Effector memory CD4-positive, alpha-beta T cell (primary cell): Measurements from ENCODE around the gene TMEM259.

Experiments used
- DNase-seq, 3 donors: peaks; one replicate each; pipeline ENCODE4 v3.0.0-alpha.2; 2020
- H3K27ac ChIP-seq: 2 replicates; pipeline ENCODE4 v1.7.0; 2013; ENCODE audit warnings: mild to moderate bottlenecking, low read length, moderate library complexity; ENCODE audit not compliant: insufficient read depth, poor library complexity, severe bottlenecking
- H3K27me3 ChIP-seq: replicated peaks from 2 replicates; pipeline ENCODE4 v1.7.0; 2013; ENCODE audit warnings: mild to moderate bottlenecking, low read length; ENCODE audit not compliant: insufficient read depth, control insufficient read depth, poor library complexity, severe bottlenecking
- H3K36me3 ChIP-seq: 2 replicates; pipeline ENCODE4 v1.7.0; 2013; ENCODE audit warnings: mild to moderate bottlenecking, low read length, moderate library complexity; ENCODE audit not compliant: control insufficient read depth, insufficient read depth
- H3K4me1 ChIP-seq: 2 replicates; pipeline ENCODE4 v1.7.0; 2013; ENCODE audit warnings: low read length, mild to moderate bottlenecking; ENCODE audit not compliant: control insufficient read depth, insufficient read depth, poor library complexity, severe bottlenecking
- H3K4me3 ChIP-seq: 2 replicates; pipeline ENCODE4 v1.7.0; 2013; ENCODE audit warnings: low read length, low read depth, mild to moderate bottlenecking; ENCODE audit not compliant: insufficient read depth, poor library complexity, severe bottlenecking
- H3K9me3 ChIP-seq: 2 replicates; pipeline ENCODE4 v1.7.0; 2013; ENCODE audit warnings: mild to moderate bottlenecking, low read length, moderate library complexity; ENCODE audit not compliant: control insufficient read depth

The TMEM259 gene

DNA sequence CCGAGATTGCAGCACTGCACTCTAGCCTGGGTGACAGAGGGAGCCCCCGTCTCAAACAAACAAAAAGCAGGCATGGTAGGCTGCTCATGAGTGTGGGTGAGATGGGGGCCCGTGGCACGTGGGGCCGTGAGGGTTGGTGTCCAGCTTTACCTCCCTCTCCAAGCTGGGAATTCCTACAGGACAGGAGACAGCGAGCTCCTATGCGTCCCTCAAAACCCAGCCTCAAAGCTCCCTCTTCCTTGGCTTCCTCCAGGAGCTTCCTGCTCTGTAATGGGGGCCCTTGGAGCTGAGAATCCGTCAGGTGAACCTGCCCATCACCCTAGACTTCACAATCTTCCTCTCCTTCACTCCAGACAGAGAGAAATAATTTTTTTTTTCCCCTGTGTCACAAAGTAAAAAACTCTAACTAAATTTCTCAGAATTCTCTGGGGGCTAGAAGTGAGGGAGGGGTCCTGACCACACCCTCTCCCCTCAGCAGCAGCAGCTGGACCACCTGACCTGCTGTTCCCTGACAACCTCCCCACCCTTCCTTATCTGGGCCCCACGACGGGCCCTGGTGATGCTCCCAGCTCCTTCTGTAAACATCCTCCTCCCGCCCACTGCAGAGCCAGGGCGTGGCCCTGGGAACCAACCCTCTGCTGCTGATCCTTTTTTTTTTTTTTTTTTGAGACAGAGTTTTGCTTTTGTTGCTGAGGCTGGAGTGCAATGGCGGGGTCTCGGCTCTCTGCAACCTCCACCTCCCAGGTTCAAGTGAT is 58.9 kb downstream of the TMEM259 start:
- H3K4me3 ChIP-seq: no peak overlapping the region
- H3K27me3 ChIP-seq: no peaks in the 10 kb centered on the region
- no peak overlapping the region for H3K27ac ChIP-seq
- no peaks in the 10 kb centered on the region for H3K4me1 ChIP-seq
- no peaks in the 10 kb centered on the region for H3K9me3 ChIP-seq
- no peak for DNase-seq
- no peaks in the 10 kb centered on the region for H3K36me3 ChIP-seq

DNA sequence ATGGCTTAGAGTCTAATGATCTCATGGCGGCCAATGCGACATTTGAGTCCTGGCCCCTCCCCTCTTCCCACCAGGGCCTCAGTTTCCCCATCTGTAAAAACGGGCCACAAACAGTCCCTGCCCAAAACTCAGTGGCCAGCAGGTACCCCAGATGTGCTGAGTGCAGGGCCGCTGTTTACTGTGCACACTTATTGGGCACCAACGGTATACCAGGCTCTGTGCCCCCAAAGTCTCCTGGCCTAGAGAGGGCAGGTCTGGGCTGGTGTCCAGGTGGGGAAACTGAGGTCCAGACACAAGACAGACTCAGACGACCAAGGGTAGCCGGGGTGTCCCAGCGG is 60.4 kb downstream of the TMEM259 start:
- Histone ChIP-seq H3K4me1 (no peaks in the 10 kb centered on the region), H3K27ac (no peak overlapping the region), H3K27me3 (no peaks in the 10 kb centered on the region), H3K4me3 (no peak overlapping the region), H3K36me3 (no peaks in the 10 kb centered on the region), H3K9me3 (no peaks in the 10 kb centered on the region)
- DNase-seq: no peak

DNA sequence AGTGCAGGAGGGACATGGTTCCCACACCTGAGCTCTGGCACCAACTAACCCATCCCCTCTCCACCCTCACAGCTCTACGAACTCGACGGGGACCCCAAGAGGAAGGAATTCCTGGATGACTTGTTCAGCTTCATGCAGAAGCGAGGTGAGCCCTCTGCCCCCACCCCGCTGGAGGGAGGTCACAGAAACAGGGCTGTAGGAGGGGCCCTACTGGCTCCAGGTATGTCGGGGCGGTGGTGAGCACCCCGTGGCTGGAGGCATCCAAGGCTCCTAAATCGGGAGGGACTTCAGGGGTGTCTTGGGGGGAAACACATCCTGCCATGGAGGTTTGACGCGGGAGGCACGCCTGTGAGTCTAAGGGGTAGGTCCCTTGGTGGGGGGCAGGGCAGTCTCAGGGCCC is 60.9 kb downstream of the TMEM259 start:
- Histone ChIP-seq H3K4me1 (no peaks in the 10 kb centered on the region), H3K27me3 (no peaks in the 10 kb centered on the region), H3K4me3 (no peak overlapping the region), H3K9me3 (no peaks in the 10 kb centered on the region), H3K36me3 (no peaks in the 10 kb centered on the region), H3K27ac (no peak overlapping the region)
- no peak for DNase-seq
